Liver (tissue), 9 donors: ENCODE results near the gene MAEL. TPM values are rescaled to one million over a fixed set of nuclear protein-coding genes. Genes with fewer than 3 reads are reported as not detected.

Experiments
- DNase-seq: peaks from one replicate; pipeline ENCODE4 v3.0.0-alpha.2; 2017; ENCODE audit warnings: low spot score
- H3K27ac ChIP-seq, 2 donors: one replicate each; pipeline ENCODE4 v1.7.0; 2013; ENCODE audit warnings: inconsistent platforms in 2 of 2, low read length in 2 of 2, control low read depth in 1 of 2, low read depth in 1 of 2, mild to moderate bottlenecking in 1 of 2
- H3K27me3 ChIP-seq, 4 donors: one replicate each; pipeline versions ENCODE4 v1.6.1 to v1.7.0; 2013; ENCODE audit warnings: low read length in 3 of 4, inconsistent platforms in 1 of 4, mild to moderate bottlenecking in 1 of 4, moderate library complexity in 1 of 4; ENCODE audit not compliant: control insufficient read depth in 4 of 4, insufficient read depth in 4 of 4
- H3K36me3 ChIP-seq, 4 donors: one replicate each; pipeline versions ENCODE4 v1.6.1 to v1.7.0; 2013; ENCODE audit warnings: low read length in 3 of 4, mild to moderate bottlenecking in 3 of 4, low read depth in 1 of 4, moderate library complexity in 1 of 4; ENCODE audit not compliant: control insufficient read depth in 4 of 4, insufficient read depth in 3 of 4
- H3K4me1 ChIP-seq, 4 donors: one replicate each; pipeline versions ENCODE4 v1.6.1 to v1.7.0; 2013; ENCODE audit warnings: low read length in 3 of 4, mild to moderate bottlenecking in 3 of 4, moderate library complexity in 1 of 4; ENCODE audit not compliant: control insufficient read depth in 4 of 4, insufficient read depth in 4 of 4
- H3K4me3 ChIP-seq, 3 donors: one replicate each; pipeline versions ENCODE4 v1.6.1 to v1.7.0; 2013; ENCODE audit warnings: low read length in 3 of 3, control low read depth in 1 of 3, low read depth in 1 of 3, mild to moderate bottlenecking in 1 of 3
- H3K9ac ChIP-seq, 2 donors: one replicate each; pipeline ENCODE4 v1.7.0; 2013; ENCODE audit warnings: low read length in 2 of 2, mild to moderate bottlenecking in 2 of 2, moderate library complexity in 2 of 2, control low read depth in 1 of 2, low read depth in 1 of 2
- H3K9me3 ChIP-seq, 4 donors: one replicate each; pipeline versions ENCODE4 v1.6.1 to v1.7.0; 2013; ENCODE audit warnings: low read length in 3 of 4; ENCODE audit not compliant: control insufficient read depth in 4 of 4
- EGR1 ChIP-seq, 2 donors: IDR thresholded peaks; 2 replicates each; pipeline ENCODE4 v1.6.1; 2016 to 2018; ENCODE audit warnings: antibody characterized with exemption in 2 of 2, low read depth in 2 of 2
- FOXA1 ChIP-seq: IDR thresholded peaks from 2 replicates; pipeline ENCODE4 v1.6.1; 2016; ENCODE audit warnings: antibody characterized with exemption
- FOXA2 ChIP-seq: IDR thresholded peaks from 2 replicates; pipeline ENCODE4 v1.6.1; 2016; ENCODE audit warnings: antibody characterized with exemption
- GABPA ChIP-seq, 2 donors: IDR thresholded peaks in 1 of 2; conservative IDR thresholded peaks in 1 of 2; 2 replicates each; pipeline ENCODE4 v1.6.1; 2016; ENCODE audit warnings: antibody characterized with exemption in 2 of 2, mild to moderate bottlenecking in 1 of 2, moderate library complexity in 1 of 2
- HNF4A ChIP-seq, 2 donors: conservative IDR thresholded peaks; 2 replicates each; pipeline ENCODE4 v1.6.1; 2016; ENCODE audit warnings: antibody characterized with exemption in 2 of 2, mild to moderate bottlenecking in 2 of 2
- HNF4G ChIP-seq: IDR thresholded peaks from 2 replicates; pipeline ENCODE4 v1.6.1; 2016; ENCODE audit warnings: antibody characterized with exemption
- JUND ChIP-seq, 2 donors: IDR thresholded peaks; 2 replicates each; pipeline ENCODE4 v1.6.1; 2016; ENCODE audit warnings: antibody characterized with exemption in 2 of 2
- NR2F2 ChIP-seq: IDR thresholded peaks from 2 replicates; pipeline ENCODE4 v1.6.1; 2016; ENCODE audit warnings: antibody characterized with exemption
- RAD21 ChIP-seq, 2 donors: IDR thresholded peaks; 2 replicates each; pipeline ENCODE4 v1.6.1; 2016; ENCODE audit warnings: antibody characterized with exemption in 2 of 2, mild to moderate bottlenecking in 2 of 2
- RXRA ChIP-seq, 2 donors: IDR thresholded peaks; 2 replicates each; pipeline ENCODE4 v1.6.1; 2017 to 2018; ENCODE audit warnings: antibody characterized with exemption in 2 of 2, mild to moderate bottlenecking in 1 of 2
- SP1 ChIP-seq: IDR thresholded peaks from 2 replicates; pipeline ENCODE4 v1.6.1; 2018; ENCODE audit warnings: antibody characterized with exemption, mild to moderate bottlenecking
- TAF1 ChIP-seq: conservative IDR thresholded peaks from 2 replicates; pipeline ENCODE4 v1.6.1; 2016; ENCODE audit warnings: antibody characterized with exemption, mild to moderate bottlenecking
- YY1 ChIP-seq: IDR thresholded peaks from 2 replicates; pipeline ENCODE4 v1.6.1; 2016; ENCODE audit warnings: antibody characterized with exemption, mild to moderate bottlenecking
- WGBS: extraction: QIAGEN DNeasy Blood & Tissue Kit; methylation state at CpG from one replicate; pipeline ENCODE4 v1.1.7; 2013; 5-methylcytosine and 5-hydroxymethylcytosine counted together
- polyA plus RNA-seq, 2 donors: library from polyadenylated mRNA; stranded (reverse) in 1 of 2; unstranded in 1 of 2; fragments of 200-250 nt in 1 of 2; fragments of >200 nt in 1 of 2; fragmentation: Nextera tagmentation in 1 of 2; extraction: Ambion mirVana in 1 of 2; gene quantifications; one replicate each; pipeline versions ENCODE4 v1.2.1 to v1.2.3, GENCODE V29; 2013 to 2015
- total RNA-seq, 2 donors: library from RNA; depleted of rRNA; stranded (reverse); fragments of >200 nt; gene quantifications; one replicate each; pipeline ENCODE4 v1.2.3, GENCODE V29; 2014
- TF ChIP-seq, protein P1 (sequence below): IDR thresholded peaks from 2 replicates; pipeline ENCODE4 v1.6.1; 2016; ENCODE audit warnings: antibody characterized with exemption
- TF ChIP-seq, protein P2 (sequence below): IDR thresholded peaks from 2 replicates; pipeline ENCODE4 v1.6.1; 2016; ENCODE audit warnings: antibody characterized with exemption
- TF ChIP-seq, protein P3 (sequence below): fragments of 150-350 bp; IDR thresholded peaks from 2 replicates; pipeline ENCODE4 v1.5.1; 2017; ENCODE audit warnings: improper control_type of control experiment, low read depth, low read length; ENCODE audit not compliant: missing input control
- TF ChIP-seq, protein P4 (sequence below): IDR thresholded peaks from 2 replicates; pipeline ENCODE4 v1.6.1; 2016; ENCODE audit warnings: antibody characterized with exemption, mild to moderate bottlenecking
- TF ChIP-seq, protein P5 (sequence below): IDR thresholded peaks from 2 replicates; pipeline ENCODE4 v1.6.1; 2016; ENCODE audit warnings: antibody characterized with exemption
- donor health status: healthy.
- donor health status: healthy.
- donor health status: healthy.
- donor health status: healthy.
- donor health status: healthy.

Gene MAEL
- total and polyA plus RNA-seq, 4 donors: 0.14 to 0.23 TPM; not detected in 2

DNA sequence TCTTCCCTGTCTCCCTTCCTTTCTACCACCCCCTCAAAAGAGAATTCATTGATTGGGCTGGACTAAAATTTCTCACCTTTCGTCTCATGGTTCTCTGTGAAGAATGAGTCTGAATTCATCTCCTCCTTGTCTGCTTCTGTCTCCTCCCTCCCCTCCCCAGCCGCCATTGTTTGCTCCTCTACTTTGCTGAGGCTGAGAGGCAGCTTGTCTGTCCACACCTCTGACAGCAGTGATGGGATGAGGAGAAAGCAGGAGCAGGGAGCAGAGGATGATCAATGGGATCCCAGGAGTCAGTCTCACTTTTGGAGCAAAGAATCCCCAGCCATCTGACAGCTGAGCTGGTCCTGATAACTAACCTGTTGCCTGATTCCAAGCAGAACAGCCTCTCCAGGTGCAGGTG is 16.3 kb upstream of the MAEL start:
- Histone ChIP-seq H3K9ac (no peak overlapping the region), H3K27me3 (no peaks in the 10 kb centered on the region), H3K4me1 (peaks cover 1 to 8% (median 7%) of the 10 kb centered on the region in 4 donors), H3K27ac (no peak overlapping the region), H3K4me3 (no peak overlapping the region), H3K36me3 (no peaks in the 10 kb centered on the region), H3K9me3 (no peaks in the 10 kb centered on the region)
- 52% methylated on average over 2 of the region's 2 CpGs for WGBS
- DNase-seq: no peak
- TF ChIP-seq TAF1: no peak
- no peak for TF ChIP-seq NR2F2

DNA sequence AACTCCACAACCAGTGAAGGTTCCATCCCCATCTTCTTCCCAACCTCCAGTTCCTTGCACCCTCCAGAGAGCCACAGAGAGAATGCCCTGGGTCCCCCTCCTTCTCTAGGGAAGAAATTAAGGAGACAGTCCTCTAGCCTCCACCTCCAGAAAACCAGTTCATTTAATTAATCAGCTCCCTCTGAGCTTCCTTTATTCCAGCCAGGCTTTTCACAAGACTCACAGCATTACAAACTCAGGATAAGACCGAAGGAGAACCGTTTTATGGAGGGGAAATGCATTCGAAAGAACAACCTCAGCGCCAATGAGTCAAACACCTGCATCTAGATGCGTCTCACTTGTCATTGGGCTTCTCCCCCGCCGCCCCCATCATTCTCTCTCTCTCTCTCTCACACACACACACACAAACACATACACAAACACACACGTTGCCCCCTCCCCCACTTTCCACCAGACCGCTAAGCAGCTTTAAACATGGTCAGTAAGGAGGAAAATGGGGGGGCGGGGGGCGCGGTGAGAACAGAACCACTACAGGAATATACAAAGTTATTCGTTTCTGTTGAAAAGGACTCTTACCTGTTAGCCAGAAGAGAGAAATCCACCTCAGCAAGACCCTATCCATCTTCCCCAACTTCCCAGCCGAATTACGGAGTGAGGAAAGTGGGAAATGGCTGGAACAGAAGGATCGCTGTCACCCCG is 14.3 kb upstream of the MAEL start:
- H3K9ac ChIP-seq: no peak overlapping the region
- H3K27me3 ChIP-seq: no peaks in the 10 kb centered on the region
- H3K36me3 ChIP-seq: no peaks in the 10 kb centered on the region
- H3K9me3 ChIP-seq: no peaks in the 10 kb centered on the region
- DNase-seq: no peak
- no peak for TF ChIP-seq NR2F2
- no peak for TF ChIP-seq SP1
- TF ChIP-seq HNF4A (conservative IDR thresholded peaks at IDR 0.05): no peak
- TF ChIP-seq GABPA (IDR thresholded peaks at IDR 0.05 in 1 of 2, conservative IDR thresholded peaks at IDR 0.05 in 1 of 2): no peak
- no peak for TF ChIP-seq TAF1
- no peak for TF ChIP-seq EGR1 (IDR thresholded peaks at IDR 0.05; ENCODE audit: low read depth in 2 of 2)
- TF ChIP-seq JUND (IDR thresholded peaks at IDR 0.05): no peak
- TF ChIP-seq FOXA1: no peak
- TF ChIP-seq, protein P1, sequence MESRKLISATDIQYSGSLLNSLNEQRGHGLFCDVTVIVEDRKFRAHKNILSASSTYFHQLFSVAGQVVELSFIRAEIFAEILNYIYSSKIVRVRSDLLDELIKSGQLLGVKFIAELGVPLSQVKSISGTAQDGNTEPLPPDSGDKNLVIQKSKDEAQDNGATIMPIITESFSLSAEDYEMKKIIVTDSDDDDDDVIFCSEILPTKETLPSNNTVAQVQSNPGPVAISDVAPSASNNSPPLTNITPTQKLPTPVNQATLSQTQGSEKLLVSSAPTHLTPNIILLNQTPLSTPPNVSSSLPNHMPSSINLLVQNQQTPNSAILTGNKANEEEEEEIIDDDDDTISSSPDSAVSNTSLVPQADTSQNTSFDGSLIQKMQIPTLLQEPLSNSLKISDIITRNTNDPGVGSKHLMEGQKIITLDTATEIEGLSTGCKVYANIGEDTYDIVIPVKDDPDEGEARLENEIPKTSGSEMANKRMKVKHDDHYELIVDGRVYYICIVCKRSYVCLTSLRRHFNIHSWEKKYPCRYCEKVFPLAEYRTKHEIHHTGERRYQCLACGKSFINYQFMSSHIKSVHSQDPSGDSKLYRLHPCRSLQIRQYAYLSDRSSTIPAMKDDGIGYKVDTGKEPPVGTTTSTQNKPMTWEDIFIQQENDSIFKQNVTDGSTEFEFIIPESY: no peak
- TF ChIP-seq, protein P2, sequence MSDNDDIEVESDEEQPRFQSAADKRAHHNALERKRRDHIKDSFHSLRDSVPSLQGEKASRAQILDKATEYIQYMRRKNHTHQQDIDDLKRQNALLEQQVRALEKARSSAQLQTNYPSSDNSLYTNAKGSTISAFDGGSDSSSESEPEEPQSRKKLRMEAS: no peak
- TF ChIP-seq RXRA (IDR thresholded peaks at IDR 0.05): no peak
- TF ChIP-seq, protein P3, sequence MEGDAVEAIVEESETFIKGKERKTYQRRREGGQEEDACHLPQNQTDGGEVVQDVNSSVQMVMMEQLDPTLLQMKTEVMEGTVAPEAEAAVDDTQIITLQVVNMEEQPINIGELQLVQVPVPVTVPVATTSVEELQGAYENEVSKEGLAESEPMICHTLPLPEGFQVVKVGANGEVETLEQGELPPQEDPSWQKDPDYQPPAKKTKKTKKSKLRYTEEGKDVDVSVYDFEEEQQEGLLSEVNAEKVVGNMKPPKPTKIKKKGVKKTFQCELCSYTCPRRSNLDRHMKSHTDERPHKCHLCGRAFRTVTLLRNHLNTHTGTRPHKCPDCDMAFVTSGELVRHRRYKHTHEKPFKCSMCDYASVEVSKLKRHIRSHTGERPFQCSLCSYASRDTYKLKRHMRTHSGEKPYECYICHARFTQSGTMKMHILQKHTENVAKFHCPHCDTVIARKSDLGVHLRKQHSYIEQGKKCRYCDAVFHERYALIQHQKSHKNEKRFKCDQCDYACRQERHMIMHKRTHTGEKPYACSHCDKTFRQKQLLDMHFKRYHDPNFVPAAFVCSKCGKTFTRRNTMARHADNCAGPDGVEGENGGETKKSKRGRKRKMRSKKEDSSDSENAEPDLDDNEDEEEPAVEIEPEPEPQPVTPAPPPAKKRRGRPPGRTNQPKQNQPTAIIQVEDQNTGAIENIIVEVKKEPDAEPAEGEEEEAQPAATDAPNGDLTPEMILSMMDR: no peak
- no peak for TF ChIP-seq YY1
- no peak for TF ChIP-seq HNF4G
- TF ChIP-seq, protein P4, sequence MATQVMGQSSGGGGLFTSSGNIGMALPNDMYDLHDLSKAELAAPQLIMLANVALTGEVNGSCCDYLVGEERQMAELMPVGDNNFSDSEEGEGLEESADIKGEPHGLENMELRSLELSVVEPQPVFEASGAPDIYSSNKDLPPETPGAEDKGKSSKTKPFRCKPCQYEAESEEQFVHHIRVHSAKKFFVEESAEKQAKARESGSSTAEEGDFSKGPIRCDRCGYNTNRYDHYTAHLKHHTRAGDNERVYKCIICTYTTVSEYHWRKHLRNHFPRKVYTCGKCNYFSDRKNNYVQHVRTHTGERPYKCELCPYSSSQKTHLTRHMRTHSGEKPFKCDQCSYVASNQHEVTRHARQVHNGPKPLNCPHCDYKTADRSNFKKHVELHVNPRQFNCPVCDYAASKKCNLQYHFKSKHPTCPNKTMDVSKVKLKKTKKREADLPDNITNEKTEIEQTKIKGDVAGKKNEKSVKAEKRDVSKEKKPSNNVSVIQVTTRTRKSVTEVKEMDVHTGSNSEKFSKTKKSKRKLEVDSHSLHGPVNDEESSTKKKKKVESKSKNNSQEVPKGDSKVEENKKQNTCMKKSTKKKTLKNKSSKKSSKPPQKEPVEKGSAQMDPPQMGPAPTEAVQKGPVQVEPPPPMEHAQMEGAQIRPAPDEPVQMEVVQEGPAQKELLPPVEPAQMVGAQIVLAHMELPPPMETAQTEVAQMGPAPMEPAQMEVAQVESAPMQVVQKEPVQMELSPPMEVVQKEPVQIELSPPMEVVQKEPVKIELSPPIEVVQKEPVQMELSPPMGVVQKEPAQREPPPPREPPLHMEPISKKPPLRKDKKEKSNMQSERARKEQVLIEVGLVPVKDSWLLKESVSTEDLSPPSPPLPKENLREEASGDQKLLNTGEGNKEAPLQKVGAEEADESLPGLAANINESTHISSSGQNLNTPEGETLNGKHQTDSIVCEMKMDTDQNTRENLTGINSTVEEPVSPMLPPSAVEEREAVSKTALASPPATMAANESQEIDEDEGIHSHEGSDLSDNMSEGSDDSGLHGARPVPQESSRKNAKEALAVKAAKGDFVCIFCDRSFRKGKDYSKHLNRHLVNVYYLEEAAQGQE: no peak
- TF ChIP-seq RAD21 (IDR thresholded peaks at IDR 0.05): no peak
- TF ChIP-seq, protein P5, sequence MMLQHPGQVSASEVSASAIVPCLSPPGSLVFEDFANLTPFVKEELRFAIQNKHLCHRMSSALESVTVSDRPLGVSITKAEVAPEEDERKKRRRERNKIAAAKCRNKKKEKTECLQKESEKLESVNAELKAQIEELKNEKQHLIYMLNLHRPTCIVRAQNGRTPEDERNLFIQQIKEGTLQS: no peak
- TF ChIP-seq FOXA2: no peak
- peaks cover 1 to 8% (median 7%) of the 10 kb centered on the region in 4 donors for H3K4me1 ChIP-seq
- peak overlapping the region; percentile 1 to 85 (median 47) for H3K4me3 ChIP-seq
- H3K27ac ChIP-seq: no peak overlapping the region
- 4% methylated on average over 17 of the region's 17 CpGs for WGBS
